Purkinje cell (primary cell): Measurements from ENCODE around the gene NRBP1. TPM values are rescaled to one million over a fixed set of nuclear protein-coding genes. Genes with fewer than 3 reads are reported as not detected.

Source experiments
- polyA plus RNA-seq: library from polyadenylated mRNA; unstranded; fragments of >200 nt; fragmentation: Nextera tagmentation; gene quantifications from 2 replicates; pipeline ENCODE4 v1.2.1, GENCODE V29; 2014

NRBP1 gene
- 22.5 and 31.9 TPM in 2 replicates for polyA plus RNA-seq

DNA sequence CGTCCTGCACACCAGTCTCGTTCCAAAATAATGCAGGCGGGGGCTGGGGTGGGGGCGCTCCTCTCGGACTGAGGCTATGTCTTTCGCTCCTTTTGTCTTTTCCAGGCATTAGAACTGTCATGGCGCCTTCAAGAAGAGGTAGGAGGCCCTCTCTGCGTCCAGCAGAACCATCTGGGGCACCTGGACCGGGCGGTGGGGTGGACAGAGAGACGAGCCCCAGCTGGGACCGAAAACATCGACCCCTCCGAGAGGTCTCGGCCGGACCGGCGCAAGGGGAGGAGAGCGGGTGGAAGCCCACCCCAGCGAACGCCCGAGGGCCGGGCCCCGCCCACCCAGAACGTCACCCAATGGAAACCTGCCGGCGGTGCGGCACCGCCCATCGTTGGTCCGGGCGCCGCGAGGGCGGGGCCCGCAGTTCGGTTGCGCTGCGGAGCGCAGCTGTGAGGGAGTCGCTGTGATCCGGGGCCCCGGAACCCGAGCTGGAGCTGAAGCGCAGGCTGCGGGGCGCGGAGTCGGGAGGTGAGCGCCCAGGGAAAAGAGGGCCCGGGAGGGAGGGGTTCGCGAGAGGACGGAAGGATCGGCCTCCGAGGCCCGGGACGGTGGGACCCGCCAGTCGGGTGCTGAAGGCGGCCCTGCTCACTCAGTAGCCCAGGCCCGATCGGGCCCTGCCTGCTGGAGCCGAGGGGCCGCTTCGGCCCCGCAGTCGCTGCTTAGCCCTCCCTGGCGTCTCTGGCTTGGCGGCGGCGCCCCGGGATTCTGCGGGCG is at the start of gene NRBP1:
Gene NRBP1, plus strand, starts transcription at position 419 of the 765 bp plus-strand sequence. CDS start 4,643 bp downstream, outside the sequence.

DNA sequence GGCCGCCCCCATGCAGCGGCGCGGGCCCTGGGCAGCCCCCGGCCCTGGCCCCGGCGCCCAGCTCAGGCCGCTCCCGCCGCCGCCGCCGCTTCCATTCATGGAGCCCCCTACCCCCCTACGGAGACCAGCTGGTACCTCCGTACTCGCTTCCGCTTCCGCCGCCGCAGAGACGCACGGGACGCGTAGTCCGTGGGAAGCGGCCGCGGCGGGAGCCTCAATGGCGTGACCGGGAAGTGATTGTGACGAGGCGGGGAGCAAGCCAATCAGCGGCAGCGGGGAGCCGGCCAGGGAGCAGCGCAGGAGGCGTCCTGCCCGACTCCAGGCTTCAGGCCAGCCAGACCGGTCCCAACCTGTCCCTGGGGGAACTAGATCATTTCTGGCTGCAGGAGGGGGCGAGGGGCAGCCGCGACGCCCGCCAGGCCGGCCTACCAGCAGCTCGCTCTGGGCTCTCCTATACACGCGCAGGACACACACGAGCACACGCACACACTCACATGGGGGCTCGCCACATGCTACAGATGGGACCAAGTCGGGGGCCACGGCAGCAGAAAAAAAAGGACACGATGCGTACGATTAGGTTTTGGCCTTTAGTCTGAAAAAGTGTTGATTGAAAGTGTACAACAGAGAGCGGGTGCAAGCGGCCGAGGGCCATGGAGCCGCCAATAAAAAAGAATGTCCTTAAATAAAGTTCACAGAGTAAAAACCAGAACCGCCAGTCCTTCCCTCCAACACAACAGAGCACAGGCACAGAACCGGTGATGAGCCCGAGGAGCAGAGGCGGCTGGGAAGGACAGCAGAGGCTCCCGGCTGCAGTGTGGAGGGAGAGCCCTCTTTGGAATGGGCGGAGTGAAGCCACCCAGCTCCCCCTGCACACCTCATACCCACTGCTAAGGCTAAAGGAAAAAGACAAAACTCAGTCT is 47.5 kb upstream of the NRBP1 start, which contains the start of gene ZNF513:
Gene ZNF513, minus strand, starts transcription at position 109 of the 920 bp plus-strand sequence. CDS start 208 bp downstream, outside the sequence.

DNA sequence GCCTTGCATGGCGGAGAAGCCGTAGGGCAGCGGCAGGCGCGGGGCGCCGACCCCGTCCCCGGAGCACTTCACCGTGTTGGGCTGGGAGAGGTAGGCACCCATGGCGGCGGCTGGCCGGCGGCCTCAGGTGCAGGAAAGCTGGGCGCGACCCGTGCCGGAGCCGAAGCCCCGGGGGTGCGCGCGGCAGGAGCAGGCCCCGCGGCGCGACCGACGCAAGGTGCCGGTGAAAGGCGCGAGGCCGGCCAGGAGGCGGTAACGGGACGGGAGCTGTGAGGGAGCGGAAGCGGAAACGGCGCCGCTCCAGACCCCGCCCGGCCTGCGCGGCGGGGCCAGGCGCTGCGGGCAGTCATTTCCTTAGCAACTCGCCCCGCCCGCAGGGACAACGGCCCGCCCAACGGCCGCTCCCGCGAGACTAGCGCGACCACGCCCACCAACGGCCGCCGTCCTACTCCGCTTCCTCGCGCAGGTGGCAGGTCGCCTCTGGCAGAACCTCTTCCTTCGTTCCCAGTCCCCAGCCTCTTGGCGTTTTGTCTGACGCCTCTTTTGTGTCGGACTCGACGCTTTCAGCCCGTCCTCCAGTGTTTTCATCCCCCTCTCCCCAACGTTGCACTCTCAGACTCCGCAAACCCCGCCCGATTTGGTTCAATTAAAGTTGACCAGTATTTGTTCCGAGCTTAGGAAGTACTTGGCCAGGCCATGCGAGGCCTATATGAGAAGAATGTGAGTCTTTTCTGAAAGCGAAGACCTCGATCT is 18.9 kb upstream of the NRBP1 start, which contains the start of gene PPM1G:
Gene PPM1G, minus strand, starts transcription at position 271 of the 753 bp plus-strand sequence. Its CDS starts 169 bp downstream, at position 102.

GRCh38 chr2:27441958-27442919 is 13.8 kb downstream of the NRBP1 start, which contains the start of gene KRTCAP3:
TSS of gene KRTCAP3 (plus strand) at chr2:27442381. CDS start at chr2:27442413, 32 bp downstream.

DNA sequence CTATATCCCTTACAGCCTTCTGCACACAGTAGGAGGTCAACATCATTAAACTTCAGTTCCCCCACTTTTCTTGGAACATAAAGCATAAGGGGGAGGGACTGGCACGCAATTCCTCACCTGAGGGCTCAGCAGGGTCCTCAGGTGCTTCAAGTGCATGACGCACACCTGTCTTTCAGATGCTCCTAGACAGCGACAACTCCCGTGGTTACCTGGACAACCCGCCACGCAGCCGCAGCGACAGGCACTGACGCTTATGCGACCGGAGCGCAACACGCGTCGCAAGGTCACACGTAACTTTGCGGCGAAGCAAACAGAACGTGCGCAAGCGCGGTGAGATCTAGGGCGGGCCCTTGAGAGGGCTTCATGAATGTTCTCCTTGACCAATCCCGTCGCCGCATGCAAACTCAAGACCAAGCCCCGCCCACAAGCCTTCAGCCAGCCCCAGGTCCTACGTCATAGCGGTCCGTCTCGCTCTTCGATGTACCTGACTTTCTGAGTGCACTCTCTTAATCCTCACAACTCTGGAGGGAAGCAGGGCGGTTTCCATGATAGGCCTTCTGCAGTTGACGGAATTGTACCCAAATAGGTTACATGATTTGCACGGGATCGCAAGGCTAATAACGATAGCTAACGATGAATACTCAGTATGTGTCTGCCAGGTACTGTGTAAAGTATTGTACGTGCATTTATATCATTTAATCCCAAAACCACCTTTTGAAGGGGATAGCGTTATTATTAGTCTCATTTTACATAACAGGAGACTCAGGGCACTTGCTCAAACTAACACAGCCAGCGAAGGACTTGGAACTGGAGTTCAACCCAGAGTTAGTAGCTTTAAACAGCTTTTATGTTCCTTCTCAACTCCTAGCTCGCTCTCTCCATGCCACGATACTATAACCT is 61.3 kb downstream of the NRBP1 start, which contains the start of gene IFT172:
Gene IFT172, minus strand, starts transcription at position 246 of the 900 bp plus-strand sequence. Its CDS starts 90 bp downstream, at position 156.

Other genes starting within 250 kb of the NRBP1 start
- gene ATRAID, start 216.6 kb upstream of the NRBP1 start, polyA plus RNA-seq = 123 and 146 TPM in 2 replicates
- 7.2 and 9.7 TPM in 2 replicates for gene SLC5A6, start 216.4 kb upstream of the NRBP1 start, polyA plus RNA-seq
- gene CAD, start 211.3 kb upstream of the NRBP1 start, polyA plus RNA-seq = 4.1 and 4.9 TPM in 2 replicates
- gene SLC30A3, start 165.6 kb upstream of the NRBP1 start, polyA plus RNA-seq = 6.0 TPM in 1 of 2 replicates, not detected in the other
- gene DNAJC5G, start 153.2 kb upstream of the NRBP1 start, polyA plus RNA-seq = not detected in 2 replicates
- gene TRIM54, start 146.2 kb upstream of the NRBP1 start, polyA plus RNA-seq = not detected in 2 replicates
- gene UCN, start 120.2 kb upstream of the NRBP1 start, polyA plus RNA-seq = 0.43 TPM in 1 of 2 replicates, not detected in the other
- 142 and 167 TPM in 2 replicates for gene MPV17, start 105.5 kb upstream of the NRBP1 start, polyA plus RNA-seq
- 20.5 and 37.4 TPM in 2 replicates for gene GTF3C2, start 71.9 kb upstream of the NRBP1 start, polyA plus RNA-seq
- gene EIF2B4, start 58.3 kb upstream of the NRBP1 start, polyA plus RNA-seq = 18.7 and 31.8 TPM in 2 replicates
- 31.2 and 34.0 TPM in 2 replicates for gene SNX17, start 58.0 kb upstream of the NRBP1 start, polyA plus RNA-seq
- gene ZNF513, start 47.9 kb upstream of the NRBP1 start, polyA plus RNA-seq = 0.47 and 3.0 TPM in 2 replicates
- 16.7 and 18.0 TPM in 2 replicates for gene PPM1G, start 19.0 kb upstream of the NRBP1 start, polyA plus RNA-seq
- gene KRTCAP3, start 13.8 kb downstream of the NRBP1 start, polyA plus RNA-seq = 2.8 and 12.7 TPM in 2 replicates
- gene IFT172, start 61.1 kb downstream of the NRBP1 start, polyA plus RNA-seq = 22.7 and 29.2 TPM in 2 replicates
- 4.4 and 5.1 TPM in 2 replicates for gene FNDC4, start 66.6 kb downstream of the NRBP1 start, polyA plus RNA-seq
- not detected in 2 replicates for gene GCKR, start 68.2 kb downstream of the NRBP1 start, polyA plus RNA-seq
- gene ZNF512, start 154.4 kb downstream of the NRBP1 start, polyA plus RNA-seq = 17.0 and 18.0 TPM in 2 replicates
- 2.7 and 3.4 TPM in 2 replicates for gene CCDC121, start 200.4 kb downstream of the NRBP1 start, polyA plus RNA-seq
- gene GPN1, start 200.4 kb downstream of the NRBP1 start, polyA plus RNA-seq = 38.3 and 42.4 TPM in 2 replicates
- 37.2 and 44.2 TPM in 2 replicates for gene SUPT7L, start 235.0 kb downstream of the NRBP1 start, polyA plus RNA-seq
- 41.2 and 47.0 TPM in 2 replicates for gene SLC4A1AP, start 235.3 kb downstream of the NRBP1 start, polyA plus RNA-seq